HEK293T (cell line): ENCODE data around the gene MGLL.

Source experiments
- CTCF ChIA-PET: fragments of 350-600 bp; formaldehyde crosslinking; extraction: SDS; loops from one replicate; lab custom pipeline; 2021; ENCODE audit warnings: antibody characterized with exemption, inconsistent platforms; lab: Yijun Ruan, JAX
- POLR2A ChIA-PET: fragments of 350-600 bp; formaldehyde crosslinking; extraction: SDS; loops from one replicate; lab custom pipeline; 2020; ENCODE audit warnings: antibody characterized with exemption, inconsistent platforms; lab: Yijun Ruan, JAX
- DNase-seq: peaks from one replicate; pipeline ENCODE4 v3.0.0; 2012; ENCODE audit warnings: mixed read lengths; ENCODE audit errors: extremely low spot score
- ARNT ChIP-seq: fragments of 450-650 bp; IDR thresholded peaks from 2 replicates; pipeline ENCODE4 v1.6.1; 2017; ENCODE audit warnings: mild to moderate bottlenecking
- BHLHE40 ChIP-seq: fragments of 450-650 bp; IDR thresholded peaks from 2 replicates; pipeline ENCODE4 v1.6.1; 2016; ENCODE audit warnings: mild to moderate bottlenecking, moderate library complexity, borderline replicate concordance
- CTBP1 ChIP-seq: fragments of 450-650 bp; IDR thresholded peaks from 2 replicates; pipeline ENCODE4 v1.6.1; 2016; ENCODE audit warnings: borderline replicate concordance
- ELF4 ChIP-seq: fragments of 450-650 bp; IDR thresholded peaks from 2 replicates; pipeline ENCODE4 v1.6.1; 2017; ENCODE audit warnings: antibody characterized with exemption
- FOXA1 ChIP-seq: fragments of 450-650 bp; IDR thresholded peaks from 2 replicates; pipeline ENCODE4 v1.6.1; 2016; ENCODE audit warnings: mild to moderate bottlenecking
- FOXK2 ChIP-seq: fragments of 450-650 bp; IDR thresholded peaks from 2 replicates; pipeline ENCODE4 v1.6.1; 2016; ENCODE audit warnings: mild to moderate bottlenecking
- FOXM1 ChIP-seq: fragments of 450-650 bp; IDR thresholded peaks from 2 replicates; pipeline ENCODE4 v1.6.1; 2017; ENCODE audit warnings: mild to moderate bottlenecking, borderline replicate concordance
- HDGF ChIP-seq: fragments of 450-650 bp; IDR thresholded peaks from 2 replicates; pipeline ENCODE4 v1.6.1; 2017; ENCODE audit warnings: antibody characterized with exemption, borderline replicate concordance
- L3MBTL2 ChIP-seq: fragments of 450-650 bp; conservative IDR thresholded peaks from 2 replicates; pipeline ENCODE4 v1.6.1; 2016; ENCODE audit warnings: mild to moderate bottlenecking
- LEF1 ChIP-seq: fragments of 450-650 bp; IDR thresholded peaks from 2 replicates; pipeline ENCODE4 v1.6.1; 2017; ENCODE audit warnings: mild to moderate bottlenecking, borderline replicate concordance
- NFRKB ChIP-seq: fragments of 450-650 bp; IDR thresholded peaks from 2 replicates; pipeline ENCODE4 v1.6.1; 2016; ENCODE audit warnings: mild to moderate bottlenecking, moderate library complexity
- PKNOX1 ChIP-seq: fragments of 450-650 bp; IDR thresholded peaks from 2 replicates; pipeline ENCODE4 v1.6.1; 2016
- SP1 ChIP-seq: fragments of 450-650 bp; IDR thresholded peaks from 2 replicates; pipeline ENCODE4 v1.6.1; 2017
- SUZ12 ChIP-seq: fragments of 450-650 bp; IDR thresholded peaks from 2 replicates; pipeline ENCODE4 v1.6.1; 2016; ENCODE audit warnings: mild to moderate bottlenecking
- TARDBP ChIP-seq: fragments of 450-650 bp; IDR thresholded peaks from 2 replicates; pipeline ENCODE4 v1.6.1; 2016
- ZNF384 ChIP-seq: fragments of 450-650 bp; IDR thresholded peaks from 2 replicates; pipeline ENCODE4 v1.6.1; 2016

Gene MGLL

GRCh38 chr3:127675651-127676391 lies 146.5 kb downstream of the MGLL start:
- no peak for DNase-seq
- POLR2A ChIA-PET: no interaction called here
- CTCF ChIA-PET: no interaction called here
- TF ChIP-seq LEF1 (no peak), ARNT (no peak), HDGF (no peak), PKNOX1 (no peak), NFRKB (no peak), SUZ12 (no peak)

GRCh38 chr3:127674790-127675189 lies 147.5 kb downstream of the MGLL start:
- TF ChIP-seq SUZ12 (no peak), ARNT (no peak), NFRKB (no peak), FOXK2 (no peak), SP1 (no peak), FOXM1 (no peak), ELF4 (no peak)
- DNase-seq: no peak
- CTCF ChIA-PET: no interaction called here
- POLR2A ChIA-PET: no interaction called here

- TF ChIP-seq BHLHE40 (no peak), SP1 (no peak), FOXM1 (no peak), CTBP1 (no peak), HDGF (no peak), FOXA1 (no peak), PKNOX1 (no peak), TARDBP (no peak), ELF4 (no peak), FOXK2 (no peak), NFRKB (no peak), LEF1 (no peak), ARNT (no peak), ZNF384 (no peak), L3MBTL2 (no peak), SUZ12 (no peak)
- CTCF ChIA-PET: no interaction called here
- POLR2A ChIA-PET: no interaction called here
- DNase-seq: no peak
Measured at GRCh38 chr3:127674101-127674721, 148.1 kb downstream of the MGLL start.

GRCh38 chr3:127673191-127674100 lies 148.9 kb downstream of the MGLL start:
- TF ChIP-seq L3MBTL2 (no peak), ELF4 (no peak), SUZ12 (no peak), FOXK2 (no peak), CTBP1 (no peak), NFRKB (no peak), PKNOX1 (no peak), HDGF (no peak), ZNF384 (no peak), SP1 (no peak), FOXM1 (no peak), BHLHE40 (no peak), ARNT (no peak), TARDBP (no peak), LEF1 (no peak), FOXA1 (no peak)
- peak; percentile 52 for DNase-seq
- POLR2A ChIA-PET: interaction anchor here (0.6 kb wide), 1 partner anchor 38 kb away, joined by 3 read pairs; no protein-coding TSS in a partner anchor
- CTCF ChIA-PET: no interaction called here

- ChIA-PET CTCF (interaction anchor here (1.1 kb wide), 1 partner anchor 24 kb away, joined by 8 read pairs; no protein-coding TSS in a partner anchor), POLR2A (interaction anchor here (0.6 to 1.1 kb wide), 2 partner anchors 20 to 37 kb away, joined by 3 read pairs; no protein-coding TSS in a partner anchor)
- 0 out of 2 replicates have a peak, but pooled peaks have one; percentile 20 for TF ChIP-seq L3MBTL2
- no peak for TF ChIP-seq SUZ12
- DNase-seq: peak; percentile 93
Measured at GRCh38 chr3:127672429-127673190, 149.7 kb downstream of the MGLL start, which contains the start of gene ABTB1. Gene ABTB1, plus strand, starts transcription at chr3:127672952. Its CDS starts 74 bp downstream, at chr3:127673026.
